GM23338 (cell line): ENCODE data around the gene CDK5RAP2.

Experiments
- CTCF ChIP-seq, 2 experiments: fragments of 200-600 bp in 1 of 2; sonication (generic) in 1 of 2; conservative IDR thresholded peaks; 2 replicates each; pipeline versions ENCODE4 v1.5.1 to v1.6.1; 2016 to 2017; ENCODE audit warnings: antibody characterized with exemption in 2 of 2, low read depth in 2 of 2, mild to moderate bottlenecking in 2 of 2, moderate library complexity in 1 of 2
- EZH2 ChIP-seq: fragments of 200-600 bp; sonication (generic); IDR thresholded peaks from one replicate; pipeline ENCODE4 v1.8.0; 2017; ENCODE audit warnings: antibody characterized with exemption, mild to moderate bottlenecking, low read depth; ENCODE audit not compliant: unreplicated experiment
- POLR2AphosphoS5 ChIP-seq: IDR thresholded peaks from 2 replicates; pipeline ENCODE4 v1.6.1; 2016; ENCODE audit warnings: antibody characterized with exemption, low read depth

GRCh38 chr9:120569556-120569955 is 10.4 kb downstream of the CDK5RAP2 start:
- TF ChIP-seq EZH2 (no peak), CTCF (conservative IDR thresholded peaks at IDR 0.05; ENCODE audit: low read depth in 2 of 2) (peak; percentile 10 to 22; a peak in 1 of 4 replicates), POLR2AphosphoS5 (no peak)
